WTC11 (cell line): ENCODE data around the gene CHRM4. TPM values are rescaled to one million over a fixed set of nuclear protein-coding genes. Genes with fewer than 3 reads are reported as not detected.

ENCODE experiments used
- ATAC-seq: fragments of 200-7000 bp; cut with Tn5 transposase; 2 replicates; pipeline ENCODE4 v1.10.0; 2021; ENCODE audit warnings: mild to moderate bottlenecking, moderate library complexity
- CTCF ChIA-PET: fragments of 300-600 bp; sonication (Branson Sonifier 250); formaldehyde crosslinking; loops from one replicate; lab custom pipeline; 2021; ENCODE audit warnings: antibody characterized with exemption; lab: Charles Lee
- POLR2A ChIA-PET: fragments of 350-600 bp; sonication (Branson Sonifier 250); formaldehyde crosslinking; loops from one replicate; lab custom pipeline; 2021; ENCODE audit warnings: antibody characterized with exemption; lab: Charles Lee
- DNase-seq: peaks from one replicate; pipeline ENCODE4 v3.0.0; 2021; ENCODE audit warnings: low spot score
- H3K27ac Mint-ChIP-seq: 2 replicates; pipeline ENCODE4 v1.8.0; 2021; ENCODE audit warnings: mixed read lengths
- H3K27me3 Mint-ChIP-seq: 2 replicates; pipeline ENCODE4 v1.8.0; 2021; ENCODE audit warnings: low read depth, mild to moderate bottlenecking, moderate library complexity, mixed read lengths
- H3K36me3 Mint-ChIP-seq: 2 replicates; pipeline ENCODE4 v1.8.0; 2021; ENCODE audit warnings: mixed read lengths
- H3K4me1 Mint-ChIP-seq: 2 replicates; pipeline ENCODE4 v1.8.0; 2022; ENCODE audit warnings: mixed read lengths
- H3K4me3 Mint-ChIP-seq: 2 replicates; pipeline ENCODE4 v1.8.0; 2021; ENCODE audit warnings: mild to moderate bottlenecking, moderate library complexity, mixed read lengths
- H3K9me3 Mint-ChIP-seq: 2 replicates; pipeline ENCODE4 v1.8.0; 2021; ENCODE audit warnings: mixed read lengths
- ATF1 ChIP-seq: sonication (generic); formaldehyde crosslinking; IDR thresholded peaks from 2 replicates; pipeline ENCODE4 v1.8.1; 2023; ENCODE audit warnings: mild to moderate bottlenecking, moderate library complexity, missing genetic modification reagents
- CDX4 ChIP-seq: fragments of 250-450 bp; sonication (Bioruptor Pico); IDR thresholded peaks from 2 replicates; pipeline ENCODE4 v1.9.0; 2021; ENCODE audit warnings: moderate library complexity, mild to moderate bottlenecking, inconsistent platforms, borderline replicate concordance
- CREM ChIP-seq: sonication (generic); formaldehyde crosslinking; IDR thresholded peaks from 2 replicates; pipeline ENCODE4 v1.8.1; 2022; ENCODE audit warnings: mild to moderate bottlenecking, missing genetic modification reagents, moderate library complexity
- FOXP1 ChIP-seq: sonication (generic); formaldehyde crosslinking; IDR thresholded peaks from 2 replicates; pipeline ENCODE4 v1.8.0; 2022; ENCODE audit warnings: missing genetic modification reagents, mild to moderate bottlenecking, moderate library complexity, borderline replicate concordance
- FOXP4 ChIP-seq: sonication (generic); formaldehyde crosslinking; IDR thresholded peaks from 2 replicates; pipeline ENCODE4 v1.8.0; 2022; ENCODE audit warnings: mild to moderate bottlenecking, missing genetic modification reagents
- HMGXB4 ChIP-seq: sonication (generic); formaldehyde crosslinking; IDR thresholded peaks from 2 replicates; pipeline ENCODE4 v1.8.1; 2023; ENCODE audit warnings: mild to moderate bottlenecking, moderate library complexity, missing genetic modification reagents
- MXD4 ChIP-seq: fragments of 250-450 bp; sonication (Bioruptor Pico); IDR thresholded peaks from 2 replicates; pipeline ENCODE4 v1.8.0; 2021; ENCODE audit warnings: mild to moderate bottlenecking, moderate library complexity, borderline replicate concordance
- NFYB ChIP-seq: sonication (generic); formaldehyde crosslinking; conservative IDR thresholded peaks from 2 replicates; pipeline ENCODE4 v1.8.0; 2022; ENCODE audit warnings: low read depth, missing genetic modification reagents
- SMAD3 ChIP-seq: sonication (generic); formaldehyde crosslinking; IDR thresholded peaks from 2 replicates; pipeline ENCODE4 v1.8.0; 2022; ENCODE audit warnings: missing genetic modification reagents, mild to moderate bottlenecking, borderline replicate concordance
- SOX15 ChIP-seq: fragments of 250-450 bp; sonication (Bioruptor Pico); IDR thresholded peaks from 2 replicates; pipeline ENCODE4 v1.9.0; 2021; ENCODE audit warnings: mild to moderate bottlenecking
- ZMAT4 ChIP-seq: fragments of 250-450 bp; sonication (Bioruptor Pico); IDR thresholded peaks from 2 replicates; pipeline ENCODE4 v1.9.0; 2021; ENCODE audit warnings: mild to moderate bottlenecking
- ZNF138 ChIP-seq: sonication (generic); formaldehyde crosslinking; conservative IDR thresholded peaks from 2 replicates; pipeline ENCODE4 v1.8.1; 2022; ENCODE audit warnings: mild to moderate bottlenecking, moderate library complexity, missing genetic modification reagents
- ZNF232 ChIP-seq: sonication (generic); formaldehyde crosslinking; IDR thresholded peaks from 2 replicates; pipeline ENCODE4 v1.8.0; 2022; ENCODE audit warnings: mild to moderate bottlenecking, missing genetic modification reagents
- ZNF263 ChIP-seq: sonication (generic); formaldehyde crosslinking; IDR thresholded peaks from 2 replicates; pipeline ENCODE4 v1.8.1; 2022; ENCODE audit warnings: low read depth, mild to moderate bottlenecking, moderate library complexity, missing genetic modification reagents
- ZNF281 ChIP-seq: sonication (generic); formaldehyde crosslinking; IDR thresholded peaks from 2 replicates; pipeline ENCODE4 v1.8.0; 2023; ENCODE audit warnings: mild to moderate bottlenecking, missing genetic modification reagents
- ZNF671 ChIP-seq: fragments of 250-450 bp; sonication (Bioruptor Pico); IDR thresholded peaks from 2 replicates; pipeline ENCODE4 v1.8.0; 2021; ENCODE audit warnings: mild to moderate bottlenecking
- total RNA-seq: library from RNA; stranded (reverse); gene quantifications from 3 replicates; pipeline ENCODE4 v1.2.3, GENCODE V29; 2021

The CHRM4 gene
- total RNA-seq, 1 experiment from 2014 or later, result 0.85 TPM

GRCh38 chr11:46437122-46437689, 45.6 kb upstream of the CHRM4 start:
- H3K4me1 Mint-ChIP-seq, result peaks cover 42% of the 10 kb centered on the region

More at GRCh38 chr11:46437122-46437689, 45.6 kb upstream of the CHRM4 start:
- ChIA-PET POLR2A (interaction anchor here (0.5 to 1.1 kb wide), 2 partner anchors 193 to 194 kb away, joined by 3 to 4 read pairs; no protein-coding TSS in a partner anchor), CTCF (interaction anchor here (1.1 to 2.5 kb wide), 5 partner anchors 9 to 92 kb away, joined by 3 to 10 read pairs (median 4); no protein-coding TSS in a partner anchor)
- peaks cover 26% of the 10 kb centered on the region for H3K36me3 Mint-ChIP-seq
- no peak for ATAC-seq
- DNase-seq, result no peak
- H3K4me3 Mint-ChIP-seq, result no peak overlapping the region
- peaks cover 31% of the 10 kb centered on the region for H3K27me3 Mint-ChIP-seq
- H3K27ac Mint-ChIP-seq, result no peak overlapping the region
- no peaks in the 10 kb centered on the region for H3K9me3 Mint-ChIP-seq
- TF ChIP-seq FOXP4 (no peak), ZNF263 (no peak), CREM (CRISPR knock-in tag) (no peak), ZNF232 (CRISPR knock-in tag) (no peak), SOX15 (CRISPR knock-in tag) (no peak), ZMAT4 (CRISPR knock-in tag) (no peak), ATF1 (CRISPR knock-in tag) (no peak), SMAD3 (CRISPR knock-in tag) (no peak), ZNF138 (no peak), FOXP1 (CRISPR knock-in tag) (no peak), HMGXB4 (CRISPR knock-in tag) (no peak), CDX4 (no peak), NFYB (CRISPR knock-in tag) (no peak), ZNF671 (CRISPR knock-in tag) (no peak), MXD4 (CRISPR knock-in tag) (no peak), ZNF281 (CRISPR knock-in tag) (no peak)
